ENCODE results near the gene CKS2.

DNA sequence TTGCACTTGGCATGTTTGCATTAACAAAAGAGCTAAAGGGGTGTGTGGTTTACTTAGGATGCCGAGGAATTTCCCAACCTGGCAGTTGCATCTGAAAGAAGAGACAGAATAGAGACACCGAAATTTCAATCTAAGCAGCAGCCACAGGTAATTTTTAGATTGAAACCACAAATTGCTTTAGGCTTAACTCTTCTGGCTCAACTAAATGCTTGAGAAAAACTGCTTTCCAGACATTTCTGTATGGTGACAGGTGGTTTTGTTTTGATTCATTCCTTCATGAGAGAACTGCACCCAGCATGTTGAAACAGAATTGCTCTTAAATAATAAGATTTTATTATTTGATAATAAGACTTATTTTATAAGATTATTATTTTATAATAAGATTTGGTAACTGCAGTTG is 28.8 kb downstream of the CKS2 start:
- TF ChIP-seq, protein P1, sequence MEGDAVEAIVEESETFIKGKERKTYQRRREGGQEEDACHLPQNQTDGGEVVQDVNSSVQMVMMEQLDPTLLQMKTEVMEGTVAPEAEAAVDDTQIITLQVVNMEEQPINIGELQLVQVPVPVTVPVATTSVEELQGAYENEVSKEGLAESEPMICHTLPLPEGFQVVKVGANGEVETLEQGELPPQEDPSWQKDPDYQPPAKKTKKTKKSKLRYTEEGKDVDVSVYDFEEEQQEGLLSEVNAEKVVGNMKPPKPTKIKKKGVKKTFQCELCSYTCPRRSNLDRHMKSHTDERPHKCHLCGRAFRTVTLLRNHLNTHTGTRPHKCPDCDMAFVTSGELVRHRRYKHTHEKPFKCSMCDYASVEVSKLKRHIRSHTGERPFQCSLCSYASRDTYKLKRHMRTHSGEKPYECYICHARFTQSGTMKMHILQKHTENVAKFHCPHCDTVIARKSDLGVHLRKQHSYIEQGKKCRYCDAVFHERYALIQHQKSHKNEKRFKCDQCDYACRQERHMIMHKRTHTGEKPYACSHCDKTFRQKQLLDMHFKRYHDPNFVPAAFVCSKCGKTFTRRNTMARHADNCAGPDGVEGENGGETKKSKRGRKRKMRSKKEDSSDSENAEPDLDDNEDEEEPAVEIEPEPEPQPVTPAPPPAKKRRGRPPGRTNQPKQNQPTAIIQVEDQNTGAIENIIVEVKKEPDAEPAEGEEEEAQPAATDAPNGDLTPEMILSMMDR (IDR thresholded peaks at IDR 0.05) = no peak
- no peak for TF ChIP-seq POLR2A (IDR thresholded peaks at IDR 0.05)
